ENCODE results near the gene NFATC2. TPM values are rescaled to one million over a fixed set of nuclear protein-coding genes. Genes with fewer than 3 reads are reported as not detected.

NFATC2 gene
- total RNA-seq, 1 donor from 2014 or later: 3.9 TPM

GRCh38 chr20:51409192-51409880 lies 133.2 kb downstream of the NFATC2 start:
- no peak for FAIRE-seq
- no peaks in the 10 kb centered on the region for H3K9me3 Mint-ChIP-seq (ENCODE audit: unreplicated experiment)

GRCh38 chr20:51404297-51405060 lies 138.0 kb downstream of the NFATC2 start:
- H3K79me2 ChIP-seq (ENCODE audit: insufficient read depth, low read length): no peaks in the 10 kb centered on the region
- Mint-ChIP-seq H3K9me3 (ENCODE audit: unreplicated experiment) (no peaks in the 10 kb centered on the region), H3K4me3 (ENCODE audit: unreplicated experiment) (no peak overlapping the region), H3K4me1 (ENCODE audit: low read depth, unreplicated experiment) (peaks cover 8% of the 10 kb centered on the region), H3K27ac (ENCODE audit: unreplicated experiment) (no peak overlapping the region), H3K27me3 (ENCODE audit: low read depth, unreplicated experiment) (peaks cover 6% of the 10 kb centered on the region), H3K36me3 (ENCODE audit: low read depth, unreplicated experiment) (peaks cover 16% of the 10 kb centered on the region)
- peaks cover 3% of the 10 kb centered on the region for H3K4me1 ChIP-seq (ENCODE audit: insufficient read depth, low read length)
- no peaks in the 10 kb centered on the region for H4K20me1 ChIP-seq (ENCODE audit: insufficient read depth, low read length)
- peaks cover 5% of the 10 kb centered on the region for H3K36me3 ChIP-seq (ENCODE audit: insufficient read depth, low read length)
- no peak for TF ChIP-seq EZH2 (IDR thresholded peaks at IDR 0.05; ENCODE audit: insufficient read depth, low read length)
- TF ChIP-seq CTCF (IDR thresholded peaks at IDR 0.05; ENCODE audit: insufficient read depth, low read depth, low read length): no peak
- no peak overlapping the region for H3K4me3 ChIP-seq (ENCODE audit: insufficient read depth, low read depth, low read length)
- no peaks in the 10 kb centered on the region for H3K27me3 ChIP-seq (ENCODE audit: insufficient read depth, low read length)
- DNase-seq (ENCODE audit: low read depth) (peak; percentile 39), FAIRE-seq (no peak)
- H3K4me2 ChIP-seq (ENCODE audit: low read length): no peak overlapping the region
- H2AFZ ChIP-seq (ENCODE audit: low read depth, low read length): no peak overlapping the region
- peak overlapping the region; percentile 43 for H3K27ac ChIP-seq (ENCODE audit: low read depth, low read length)
- H3K9me3 ChIP-seq (ENCODE audit: insufficient read depth, low read depth, low read length): peaks cover 3% of the 10 kb centered on the region
- no peak overlapping the region for H3K9ac ChIP-seq (ENCODE audit: low read length)

More at GRCh38 chr20:51409192-51409880, 133.2 kb downstream of the NFATC2 start:
- H3K27ac Mint-ChIP-seq (ENCODE audit: unreplicated experiment): peak overlapping the region; percentile 58
- H3K4me1 ChIP-seq (ENCODE audit: insufficient read depth, low read length): peaks cover 17% of the 10 kb centered on the region
- peaks cover 20% of the 10 kb centered on the region for H3K36me3 Mint-ChIP-seq (ENCODE audit: low read depth, unreplicated experiment)
- no peak for DNase-seq (ENCODE audit: low read depth)
- no peak overlapping the region for H3K4me3 ChIP-seq (ENCODE audit: insufficient read depth, low read depth, low read length)
- TF ChIP-seq CTCF (IDR thresholded peaks at IDR 0.05; ENCODE audit: insufficient read depth, low read depth, low read length) (no peak), EZH2 (IDR thresholded peaks at IDR 0.05; ENCODE audit: insufficient read depth, low read length) (no peak)
- H4K20me1 ChIP-seq (ENCODE audit: insufficient read depth, low read length): no peaks in the 10 kb centered on the region
- peaks cover 3% of the 10 kb centered on the region for H3K4me1 Mint-ChIP-seq (ENCODE audit: low read depth, unreplicated experiment)
- H3K27ac ChIP-seq (ENCODE audit: low read depth, low read length): no peak overlapping the region
- H3K79me2 ChIP-seq (ENCODE audit: insufficient read depth, low read length): no peaks in the 10 kb centered on the region
- H2AFZ ChIP-seq (ENCODE audit: low read depth, low read length): no peak overlapping the region
- H3K36me3 ChIP-seq (ENCODE audit: insufficient read depth, low read length): peaks cover 5% of the 10 kb centered on the region
- no peaks in the 10 kb centered on the region for H3K9me3 ChIP-seq (ENCODE audit: insufficient read depth, low read depth, low read length)
- H3K27me3 Mint-ChIP-seq (ENCODE audit: low read depth, unreplicated experiment): peaks cover 6% of the 10 kb centered on the region
- no peak overlapping the region for H3K9ac ChIP-seq (ENCODE audit: low read length)
- H3K4me3 Mint-ChIP-seq (ENCODE audit: unreplicated experiment): no peak overlapping the region
- H3K4me2 ChIP-seq (ENCODE audit: low read length): no peak overlapping the region
- no peaks in the 10 kb centered on the region for H3K27me3 ChIP-seq (ENCODE audit: insufficient read depth, low read length)

Data from astrocyte (in vitro differentiated cells and primary cell).